LNCaP clone FGC (cell line): Measurements from ENCODE around the gene APIP.

ENCODE experiments used
- DNase-seq: peaks from one replicate; pipeline ENCODE4 v3.0.0-alpha.2; 2011; ENCODE audit warnings: low read depth
- H3K4me3 ChIP-seq: 2 replicates; pipeline ENCODE4 v1.5.1; 2011; ENCODE audit warnings: mild to moderate bottlenecking, low read depth, low read length, control low read depth
- TF ChIP-seq, protein P1 (sequence below): IDR thresholded peaks from 2 replicates; pipeline ENCODE4 v1.5.1; 2012; ENCODE audit warnings: mild to moderate bottlenecking; ENCODE audit not compliant: control insufficient read depth, insufficient read depth; ENCODE audit errors: extremely low read depth

The APIP gene

DNA sequence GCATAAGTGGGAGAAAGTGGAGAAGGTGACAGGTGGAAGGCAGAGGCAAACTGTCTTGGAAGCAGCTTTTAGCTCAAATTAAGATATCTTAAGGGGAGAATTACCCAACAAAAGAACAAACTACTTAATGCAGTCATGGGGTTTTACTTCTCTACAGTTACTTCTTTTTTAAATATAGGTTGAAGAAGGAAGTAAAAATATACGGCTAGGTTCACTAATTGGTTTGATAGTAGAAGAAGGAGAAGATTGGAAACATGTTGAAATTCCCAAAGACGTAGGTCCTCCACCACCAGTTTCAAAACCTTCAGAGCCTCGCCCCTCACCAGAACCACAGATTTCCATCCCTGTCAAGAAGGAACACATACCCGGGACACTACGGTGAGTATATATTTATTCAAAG, 41.0 kb upstream of the APIP start:
- H3K4me3 ChIP-seq = no peak overlapping the region
- DNase-seq = no peak
- TF ChIP-seq, protein P1, sequence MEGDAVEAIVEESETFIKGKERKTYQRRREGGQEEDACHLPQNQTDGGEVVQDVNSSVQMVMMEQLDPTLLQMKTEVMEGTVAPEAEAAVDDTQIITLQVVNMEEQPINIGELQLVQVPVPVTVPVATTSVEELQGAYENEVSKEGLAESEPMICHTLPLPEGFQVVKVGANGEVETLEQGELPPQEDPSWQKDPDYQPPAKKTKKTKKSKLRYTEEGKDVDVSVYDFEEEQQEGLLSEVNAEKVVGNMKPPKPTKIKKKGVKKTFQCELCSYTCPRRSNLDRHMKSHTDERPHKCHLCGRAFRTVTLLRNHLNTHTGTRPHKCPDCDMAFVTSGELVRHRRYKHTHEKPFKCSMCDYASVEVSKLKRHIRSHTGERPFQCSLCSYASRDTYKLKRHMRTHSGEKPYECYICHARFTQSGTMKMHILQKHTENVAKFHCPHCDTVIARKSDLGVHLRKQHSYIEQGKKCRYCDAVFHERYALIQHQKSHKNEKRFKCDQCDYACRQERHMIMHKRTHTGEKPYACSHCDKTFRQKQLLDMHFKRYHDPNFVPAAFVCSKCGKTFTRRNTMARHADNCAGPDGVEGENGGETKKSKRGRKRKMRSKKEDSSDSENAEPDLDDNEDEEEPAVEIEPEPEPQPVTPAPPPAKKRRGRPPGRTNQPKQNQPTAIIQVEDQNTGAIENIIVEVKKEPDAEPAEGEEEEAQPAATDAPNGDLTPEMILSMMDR = no peak

DNA sequence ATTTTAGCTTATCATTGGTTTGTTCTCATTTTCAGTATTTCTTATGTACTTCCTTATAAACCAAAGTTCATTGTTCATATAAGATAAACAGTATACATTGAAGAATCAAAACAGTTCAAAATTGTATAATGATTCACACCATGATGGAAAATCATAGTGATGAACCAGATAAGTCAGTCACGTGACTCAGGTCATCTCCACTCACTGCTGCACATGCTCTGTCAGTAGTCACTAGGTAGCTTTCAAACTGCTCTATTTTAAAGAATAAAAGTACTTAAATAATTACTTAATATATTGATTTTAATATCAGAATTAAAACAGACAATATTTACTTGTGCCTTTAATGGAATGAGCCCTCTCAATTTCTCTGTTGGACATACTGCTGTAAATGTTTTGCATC, 37.8 kb upstream of the APIP start:
- DNase-seq = no peak
- no peak overlapping the region for H3K4me3 ChIP-seq
- TF ChIP-seq, protein P1 = no peak

DNA sequence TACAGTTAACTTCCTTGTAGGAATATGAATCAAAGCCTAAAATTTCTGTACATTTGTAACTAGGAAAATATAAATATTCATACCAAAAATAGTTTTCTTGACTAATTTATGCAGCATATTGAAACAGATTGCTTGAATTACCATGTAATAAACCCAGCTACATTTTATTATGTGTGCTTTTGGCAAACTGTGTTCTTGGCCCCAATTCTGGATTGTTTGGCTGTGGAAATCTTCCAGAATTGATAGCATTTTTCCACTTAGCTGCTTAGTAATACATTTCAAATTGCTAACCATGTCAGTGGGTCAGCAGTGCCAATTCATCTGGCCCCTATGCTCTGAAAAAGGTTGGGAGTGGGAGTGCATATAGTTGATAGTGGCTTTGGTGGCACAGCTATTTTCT, 32.5 kb upstream of the APIP start:
- TF ChIP-seq, protein P1 = no peak
- peak; percentile 41 for DNase-seq
- no peak overlapping the region for H3K4me3 ChIP-seq

DNA sequence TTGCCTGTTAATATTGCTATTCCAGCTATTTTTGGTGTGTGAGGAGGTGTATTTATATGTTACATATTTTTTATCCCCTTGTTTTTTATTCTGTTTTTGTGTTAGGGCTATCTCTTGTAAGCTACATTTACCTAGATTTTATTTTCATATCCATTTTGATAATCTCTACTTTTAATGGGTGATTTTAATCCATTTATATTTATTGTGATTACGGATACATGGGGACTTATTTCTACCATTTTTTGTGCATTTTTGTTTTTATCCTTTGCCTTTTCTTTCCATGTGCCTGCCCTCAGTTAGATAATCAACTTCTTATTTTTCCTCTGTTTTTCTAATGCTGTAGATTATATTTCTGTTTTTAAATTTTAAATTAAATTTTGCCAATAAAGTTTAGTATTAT, 28.5 kb upstream of the APIP start:
- H3K4me3 ChIP-seq = no peak overlapping the region
- DNase-seq = no peak
- TF ChIP-seq, protein P1 = no peak

DNA sequence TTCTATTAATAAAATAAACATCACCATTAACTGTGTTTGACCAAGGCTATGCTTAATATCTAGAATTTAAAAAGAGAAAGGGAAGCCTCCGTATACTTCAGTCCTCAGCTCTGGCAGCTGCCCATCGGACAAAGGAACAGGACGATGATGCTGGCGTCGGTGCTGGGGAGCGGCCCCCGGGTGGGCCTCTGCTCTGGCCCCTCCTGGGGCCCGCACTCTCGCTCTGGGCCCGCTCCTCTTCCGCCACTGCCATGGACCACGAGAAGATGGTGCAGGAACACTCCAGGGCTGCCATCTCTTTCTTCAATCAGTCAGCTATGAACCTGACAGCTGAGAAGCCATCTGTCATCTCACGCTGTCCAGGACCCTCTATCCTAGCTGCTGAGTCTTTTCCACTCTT, 25.5 kb upstream of the APIP start:
- DNase-seq = no peak
- TF ChIP-seq, protein P1 = no peak
- H3K4me3 ChIP-seq = no peak overlapping the region

DNA sequence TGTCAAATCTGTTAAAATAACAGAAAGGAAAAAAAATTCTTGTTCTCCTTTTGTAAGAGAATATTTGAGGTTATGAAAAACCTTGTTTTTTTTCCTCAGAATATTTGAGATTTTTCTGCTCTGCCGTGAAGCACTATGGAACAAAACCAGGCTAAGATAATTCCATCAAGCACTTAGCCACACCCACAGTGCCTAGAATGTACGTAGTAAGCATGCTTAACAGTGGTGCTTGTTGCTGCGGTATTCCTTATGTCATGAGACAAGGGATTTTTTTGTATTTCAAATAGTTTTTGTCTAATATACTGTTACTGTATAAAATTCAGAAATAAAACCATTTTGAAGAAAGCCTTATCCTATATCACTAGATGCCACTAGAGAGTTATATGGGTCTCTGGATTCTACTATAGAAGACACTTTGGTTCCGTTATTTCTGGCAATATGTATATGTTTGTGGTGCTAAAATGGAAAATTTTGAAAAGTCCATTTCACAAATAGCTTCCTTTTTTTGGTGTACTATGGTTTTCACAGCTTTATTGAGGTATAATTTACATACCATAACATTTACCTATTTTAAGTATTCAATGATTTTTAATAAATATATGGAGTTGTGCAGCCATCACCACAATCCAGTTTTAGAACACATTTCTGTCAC, 24.0 kb upstream of the APIP start:
- DNase-seq = no peak
- H3K4me3 ChIP-seq = no peak overlapping the region
- TF ChIP-seq, protein P1 = no peak

DNA sequence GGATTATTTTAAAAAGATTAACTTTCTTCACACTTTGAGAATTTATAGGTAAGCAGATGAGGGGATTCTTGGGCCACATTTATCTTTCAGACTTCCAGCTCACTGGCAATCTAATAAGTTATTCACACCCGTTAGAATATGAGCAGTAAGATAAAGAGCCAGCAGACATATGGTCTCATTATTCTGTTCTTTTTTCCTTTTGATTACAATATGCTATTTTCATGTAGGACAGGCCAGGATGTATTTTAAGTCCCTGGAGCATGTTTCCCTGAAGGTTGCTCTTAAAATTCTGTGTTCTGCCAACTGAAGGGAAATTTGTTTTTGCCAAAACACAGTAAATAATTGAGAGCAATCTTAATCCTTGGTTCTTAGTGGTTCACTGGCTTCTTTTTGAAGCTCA, 22.4 kb upstream of the APIP start:
- DNase-seq = no peak
- no peak overlapping the region for H3K4me3 ChIP-seq
- TF ChIP-seq, protein P1 = no peak
